Measurements from ENCODE around the gene STT3B. TPM values are rescaled to one million over a fixed set of nuclear protein-coding genes. Genes with fewer than 3 reads are reported as not detected.
A peak's percentile ranks its signal among the peaks of the same experiment; 100 is the strongest.

Gene STT3B
- total RNA-seq, 1 donor from 2014 or later: 180 TPM

- Mint-ChIP-seq H3K4me1 (ENCODE audit: unreplicated experiment) (peaks cover 14% of the 10 kb centered on the region), H3K4me3 (no peak overlapping the region), H3K36me3 (peaks cover 34% of the 10 kb centered on the region), H3K27me3 (no peaks in the 10 kb centered on the region), H3K27ac (no peak overlapping the region), H3K9me3 (peaks cover 22% of the 10 kb centered on the region)
- TF ChIP-seq, protein P1, sequence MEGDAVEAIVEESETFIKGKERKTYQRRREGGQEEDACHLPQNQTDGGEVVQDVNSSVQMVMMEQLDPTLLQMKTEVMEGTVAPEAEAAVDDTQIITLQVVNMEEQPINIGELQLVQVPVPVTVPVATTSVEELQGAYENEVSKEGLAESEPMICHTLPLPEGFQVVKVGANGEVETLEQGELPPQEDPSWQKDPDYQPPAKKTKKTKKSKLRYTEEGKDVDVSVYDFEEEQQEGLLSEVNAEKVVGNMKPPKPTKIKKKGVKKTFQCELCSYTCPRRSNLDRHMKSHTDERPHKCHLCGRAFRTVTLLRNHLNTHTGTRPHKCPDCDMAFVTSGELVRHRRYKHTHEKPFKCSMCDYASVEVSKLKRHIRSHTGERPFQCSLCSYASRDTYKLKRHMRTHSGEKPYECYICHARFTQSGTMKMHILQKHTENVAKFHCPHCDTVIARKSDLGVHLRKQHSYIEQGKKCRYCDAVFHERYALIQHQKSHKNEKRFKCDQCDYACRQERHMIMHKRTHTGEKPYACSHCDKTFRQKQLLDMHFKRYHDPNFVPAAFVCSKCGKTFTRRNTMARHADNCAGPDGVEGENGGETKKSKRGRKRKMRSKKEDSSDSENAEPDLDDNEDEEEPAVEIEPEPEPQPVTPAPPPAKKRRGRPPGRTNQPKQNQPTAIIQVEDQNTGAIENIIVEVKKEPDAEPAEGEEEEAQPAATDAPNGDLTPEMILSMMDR (conservative IDR thresholded peaks at IDR 0.05): no peak
- DNase-seq (ENCODE audit: extremely low spot score, unreplicated experiment): no peak
These were observed 126.5 kb downstream of the STT3B start for GRCh38 chr3:31659246-31659645.

GRCh38 chr3:31661286-31661685 is 128.6 kb downstream of the STT3B start:
- H3K27me3 Mint-ChIP-seq: no peaks in the 10 kb centered on the region
- peaks cover 14% of the 10 kb centered on the region for H3K4me1 Mint-ChIP-seq (ENCODE audit: unreplicated experiment)
- H3K36me3 Mint-ChIP-seq: peaks cover 17% of the 10 kb centered on the region
- TF ChIP-seq, protein P1 (conservative IDR thresholded peaks at IDR 0.05): no peak
- peaks cover 17% of the 10 kb centered on the region for H3K9me3 Mint-ChIP-seq
- no peak for DNase-seq (ENCODE audit: extremely low spot score, unreplicated experiment)
- H3K4me3 Mint-ChIP-seq: peak overlapping the region; percentile 17
- peak overlapping the region; percentile 84 for H3K27ac Mint-ChIP-seq

GRCh38 chr3:31661993-31662670 is 129.4 kb downstream of the STT3B start:
- peak overlapping the region; percentile 84 for H3K27ac Mint-ChIP-seq
- TF ChIP-seq, protein P1 (conservative IDR thresholded peaks at IDR 0.05): no peak
- peaks cover 10% of the 10 kb centered on the region for H3K36me3 Mint-ChIP-seq
- peaks cover 10% of the 10 kb centered on the region for H3K9me3 Mint-ChIP-seq
- DNase-seq (ENCODE audit: extremely low spot score, unreplicated experiment): no peak
- peaks cover 14% of the 10 kb centered on the region for H3K4me1 Mint-ChIP-seq (ENCODE audit: unreplicated experiment)
- H3K27me3 Mint-ChIP-seq: no peaks in the 10 kb centered on the region
- peak overlapping the region; percentile 40 for H3K4me3 Mint-ChIP-seq

- no peaks in the 10 kb centered on the region for H3K27me3 Mint-ChIP-seq
- DNase-seq (ENCODE audit: extremely low spot score, unreplicated experiment): no peak
- H3K4me1 Mint-ChIP-seq (ENCODE audit: unreplicated experiment): peaks cover 14% of the 10 kb centered on the region
- H3K9me3 Mint-ChIP-seq: no peaks in the 10 kb centered on the region
- H3K27ac Mint-ChIP-seq: no peak overlapping the region
- no peak overlapping the region for H3K4me3 Mint-ChIP-seq
- TF ChIP-seq, protein P1 (conservative IDR thresholded peaks at IDR 0.05): no peak
- peaks cover 6% of the 10 kb centered on the region for H3K36me3 Mint-ChIP-seq
These were observed 131.3 kb downstream of the STT3B start for GRCh38 chr3:31664031-31664430.

DNA sequence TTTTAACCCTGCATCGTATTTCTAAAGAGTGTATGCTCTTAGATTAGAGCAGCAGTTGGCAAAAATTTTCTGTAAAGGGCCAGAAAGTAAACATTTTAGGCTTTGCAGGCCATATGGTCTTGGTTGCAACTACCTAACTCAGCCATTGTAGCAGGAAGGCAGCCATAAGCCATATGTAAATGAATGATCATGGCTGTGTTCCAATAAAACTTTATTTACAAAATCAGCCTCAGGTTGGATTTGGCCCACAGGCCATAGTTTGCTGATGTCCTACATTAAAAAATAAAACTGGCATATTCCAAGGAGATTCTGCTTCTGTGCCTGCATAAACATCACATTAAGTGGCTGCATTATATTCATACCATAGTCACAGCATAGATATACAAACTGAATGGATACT is 134.9 kb downstream of the STT3B start:
- DNase-seq (ENCODE audit: extremely low spot score, unreplicated experiment): no peak
- no peak overlapping the region for H3K4me3 Mint-ChIP-seq
- H3K4me1 Mint-ChIP-seq (ENCODE audit: unreplicated experiment): no peaks in the 10 kb centered on the region
- H3K36me3 Mint-ChIP-seq: peaks cover 11% of the 10 kb centered on the region
- no peaks in the 10 kb centered on the region for H3K27me3 Mint-ChIP-seq
- H3K27ac Mint-ChIP-seq: no peak overlapping the region
- TF ChIP-seq, protein P1 (conservative IDR thresholded peaks at IDR 0.05): no peak
- H3K9me3 Mint-ChIP-seq: no peaks in the 10 kb centered on the region
